HepG2 (cell line): ENCODE measurements around the gene TACO1. TPM values are rescaled to one million over a fixed set of nuclear protein-coding genes. Genes with fewer than 3 reads are reported as not detected.

Experiments used
- ERF ChIP-seq: IDR thresholded peaks from 2 replicates; pipeline ENCODE4 v1.6.1; 2018; ENCODE audit warnings: missing biosample characterization, missing genetic modification reagents
- RARG ChIP-seq: sonication (generic); formaldehyde crosslinking; IDR thresholded peaks from 2 replicates; pipeline ENCODE4 v1.4.0; 2020; ENCODE audit warnings: low read depth, mild to moderate bottlenecking, missing genetic modification reagents
- ZNF12 ChIP-seq: sonication (generic); formaldehyde crosslinking; IDR thresholded peaks from 2 replicates; pipeline ENCODE4 v1.5.0; 2020; ENCODE audit warnings: missing genetic modification reagents
- ZNF879 ChIP-seq: sonication (generic); formaldehyde crosslinking; IDR thresholded peaks from 2 replicates; pipeline ENCODE4 v1.8.1; 2023; ENCODE audit warnings: missing genetic modification reagents
- ZSCAN22 ChIP-seq: sonication (generic); formaldehyde crosslinking; IDR thresholded peaks from 2 replicates; pipeline ENCODE4 v1.4.0; 2020; ENCODE audit warnings: mild to moderate bottlenecking, missing genetic modification reagents
- polyA plus RNA-seq, 8 experiments: library from polyadenylated mRNA; depleted of rRNA in 3 of 8; stranded (reverse) in 7 of 8; unstranded in 1 of 8; fragments of >200 nt; fragmentation: Illumina TruSeq in 4 of 8; extraction: Trizol in 4 of 8; gene quantifications; 2 replicates each; pipeline versions ENCODE4 v1.2.1 to v1.2.3, GENCODE V29; 2011 to 2016; ENCODE audit warnings: low read depth in 4 of 8, missing spikeins in 1 of 8, mixed read lengths in 1 of 8; ENCODE audit not compliant: insufficient read depth in 1 of 8
- total RNA-seq, 5 experiments: library from RNA; depleted of rRNA; stranded (reverse); fragments of >200 nt; fragmentation: Illumina TruSeq; extraction: Trizol; gene quantifications; 2 replicates each; pipeline ENCODE4 v1.2.3, GENCODE V29; 2016; ENCODE audit warnings: low read depth in 1 of 5
- TF ChIP-seq, protein P1 (sequence below): sonication (generic); formaldehyde crosslinking; IDR thresholded peaks from 2 replicates; pipeline ENCODE4 v1.8.1; 2023; ENCODE audit warnings: mild to moderate bottlenecking, missing genetic modification reagents
- TF ChIP-seq, protein P2 (sequence below): sonication (generic); formaldehyde crosslinking; IDR thresholded peaks from 2 replicates; pipeline ENCODE4 v1.5.1; 2020; ENCODE audit warnings: mild to moderate bottlenecking, missing genetic modification reagents
- TF ChIP-seq, protein P3 (sequence below): sonication (generic); formaldehyde crosslinking; IDR thresholded peaks from 2 replicates; pipeline ENCODE4 v1.9.0; 2021; ENCODE audit warnings: missing genetic modification reagents, borderline replicate concordance
- TF ChIP-seq, protein P4 (sequence below): sonication (generic); formaldehyde crosslinking; IDR thresholded peaks from 2 replicates; pipeline ENCODE4 v1.5.0; 2020; ENCODE audit warnings: missing genetic modification reagents

The TACO1 gene
- total and polyA plus RNA-seq, 2 of the 13 experiments (the other 11 are each of a cell fraction or from before 2014, with no cell fraction given) = 34.7 to 53.6 TPM

DNA sequence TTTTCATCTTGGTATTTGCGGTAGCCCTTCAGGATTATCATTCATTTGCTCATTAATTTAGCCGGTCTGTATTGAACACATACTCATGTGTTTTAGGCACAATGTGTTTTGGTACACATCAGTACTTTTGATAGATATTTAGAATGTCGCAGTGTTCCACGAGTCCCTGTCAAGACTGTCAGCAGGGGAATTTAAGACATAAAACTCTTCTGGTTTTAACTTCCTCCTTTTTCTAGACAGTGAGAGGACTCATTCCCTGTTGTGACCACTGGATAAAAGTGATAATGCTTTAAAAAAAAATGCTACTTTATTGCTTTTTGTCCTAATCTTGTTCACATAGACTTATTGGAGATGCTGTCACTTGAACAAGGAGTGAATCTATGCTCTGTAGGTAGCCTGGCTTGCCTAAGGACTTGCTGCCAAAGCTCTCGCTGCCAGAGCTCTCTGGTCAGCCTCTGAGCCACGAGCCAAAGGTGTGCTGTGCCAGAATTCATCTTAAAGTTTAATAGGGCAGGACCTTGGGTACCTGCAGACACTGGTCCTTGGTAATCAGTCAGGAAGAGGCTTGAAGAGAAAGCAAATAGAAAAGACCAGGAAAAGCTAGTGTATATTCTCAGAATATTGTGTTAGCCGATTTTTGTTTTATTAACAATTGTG is 45.1 kb upstream of the TACO1 start (continued):
- TF ChIP-seq ZNF12 (CRISPR knock-in tag) (no peak), ZSCAN22 (CRISPR knock-in tag) (no peak), ZNF879 (no peak), ERF (CRISPR knock-in tag) (no peak), RARG (no peak)
- TF ChIP-seq, protein P1, sequence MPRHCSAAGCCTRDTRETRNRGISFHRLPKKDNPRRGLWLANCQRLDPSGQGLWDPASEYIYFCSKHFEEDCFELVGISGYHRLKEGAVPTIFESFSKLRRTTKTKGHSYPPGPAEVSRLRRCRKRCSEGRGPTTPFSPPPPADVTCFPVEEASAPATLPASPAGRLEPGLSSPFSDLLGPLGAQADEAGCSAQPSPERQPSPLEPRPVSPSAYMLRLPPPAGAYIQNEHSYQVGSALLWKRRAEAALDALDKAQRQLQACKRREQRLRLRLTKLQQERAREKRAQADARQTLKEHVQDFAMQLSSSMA (CRISPR knock-in tag) = no peak
- TF ChIP-seq, protein P2, sequence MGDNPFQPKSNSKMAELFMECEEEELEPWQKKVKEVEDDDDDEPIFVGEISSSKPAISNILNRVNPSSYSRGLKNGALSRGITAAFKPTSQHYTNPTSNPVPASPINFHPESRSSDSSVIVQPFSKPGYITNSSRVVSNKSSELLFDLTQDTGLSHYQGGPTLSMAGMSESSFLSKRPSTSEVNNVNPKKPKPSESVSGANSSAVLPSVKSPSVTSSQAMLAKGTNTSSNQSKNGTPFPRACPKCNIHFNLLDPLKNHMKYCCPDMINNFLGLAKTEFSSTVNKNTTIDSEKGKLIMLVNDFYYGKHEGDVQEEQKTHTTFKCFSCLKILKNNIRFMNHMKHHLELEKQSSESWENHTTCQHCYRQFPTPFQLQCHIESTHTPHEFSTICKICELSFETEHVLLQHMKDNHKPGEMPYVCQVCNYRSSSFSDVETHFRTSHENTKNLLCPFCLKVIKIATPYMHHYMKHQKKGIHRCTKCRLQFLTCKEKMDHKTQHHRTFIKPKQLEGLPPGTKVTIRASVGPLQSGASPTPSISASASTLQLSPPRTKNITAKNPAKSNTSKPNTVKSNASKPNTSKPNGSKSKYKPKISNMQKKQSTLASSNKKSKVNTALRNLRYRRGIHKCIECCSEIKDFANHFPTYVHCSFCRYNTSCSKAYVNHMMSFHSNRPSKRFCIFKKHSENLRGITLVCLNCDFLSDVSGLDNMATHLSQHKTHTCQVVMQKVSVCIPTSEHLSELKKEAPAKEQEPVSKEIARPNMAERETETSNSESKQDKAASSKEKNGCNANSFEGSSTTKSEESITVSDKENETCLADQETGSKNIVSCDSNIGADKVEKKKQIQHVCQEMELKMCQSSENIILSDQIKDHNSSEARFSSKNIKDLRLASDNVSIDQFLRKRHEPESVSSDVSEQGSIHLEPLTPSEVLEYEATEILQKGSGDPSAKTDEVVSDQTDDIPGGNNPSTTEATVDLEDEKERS (CRISPR knock-in tag) = no peak
- TF ChIP-seq, protein P3, sequence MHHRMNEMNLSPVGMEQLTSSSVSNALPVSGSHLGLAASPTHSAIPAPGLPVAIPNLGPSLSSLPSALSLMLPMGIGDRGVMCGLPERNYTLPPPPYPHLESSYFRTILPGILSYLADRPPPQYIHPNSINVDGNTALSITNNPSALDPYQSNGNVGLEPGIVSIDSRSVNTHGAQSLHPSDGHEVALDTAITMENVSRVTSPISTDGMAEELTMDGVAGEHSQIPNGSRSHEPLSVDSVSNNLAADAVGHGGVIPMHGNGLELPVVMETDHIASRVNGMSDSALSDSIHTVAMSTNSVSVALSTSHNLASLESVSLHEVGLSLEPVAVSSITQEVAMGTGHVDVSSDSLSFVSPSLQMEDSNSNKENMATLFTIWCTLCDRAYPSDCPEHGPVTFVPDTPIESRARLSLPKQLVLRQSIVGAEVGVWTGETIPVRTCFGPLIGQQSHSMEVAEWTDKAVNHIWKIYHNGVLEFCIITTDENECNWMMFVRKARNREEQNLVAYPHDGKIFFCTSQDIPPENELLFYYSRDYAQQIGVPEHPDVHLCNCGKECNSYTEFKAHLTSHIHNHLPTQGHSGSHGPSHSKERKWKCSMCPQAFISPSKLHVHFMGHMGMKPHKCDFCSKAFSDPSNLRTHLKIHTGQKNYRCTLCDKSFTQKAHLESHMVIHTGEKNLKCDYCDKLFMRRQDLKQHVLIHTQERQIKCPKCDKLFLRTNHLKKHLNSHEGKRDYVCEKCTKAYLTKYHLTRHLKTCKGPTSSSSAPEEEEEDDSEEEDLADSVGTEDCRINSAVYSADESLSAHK (CRISPR knock-in tag) = no peak
- TF ChIP-seq, protein P4, sequence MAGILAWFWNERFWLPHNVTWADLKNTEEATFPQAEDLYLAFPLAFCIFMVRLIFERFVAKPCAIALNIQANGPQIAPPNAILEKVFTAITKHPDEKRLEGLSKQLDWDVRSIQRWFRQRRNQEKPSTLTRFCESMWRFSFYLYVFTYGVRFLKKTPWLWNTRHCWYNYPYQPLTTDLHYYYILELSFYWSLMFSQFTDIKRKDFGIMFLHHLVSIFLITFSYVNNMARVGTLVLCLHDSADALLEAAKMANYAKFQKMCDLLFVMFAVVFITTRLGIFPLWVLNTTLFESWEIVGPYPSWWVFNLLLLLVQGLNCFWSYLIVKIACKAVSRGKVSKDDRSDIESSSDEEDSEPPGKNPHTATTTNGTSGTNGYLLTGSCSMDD = no peak
